ENCODE results near the gene REC8.

GRCh38 chr14:24165785-24166184 lies 6.1 kb upstream of the REC8 start:
- TF ChIP-seq, protein P1, sequence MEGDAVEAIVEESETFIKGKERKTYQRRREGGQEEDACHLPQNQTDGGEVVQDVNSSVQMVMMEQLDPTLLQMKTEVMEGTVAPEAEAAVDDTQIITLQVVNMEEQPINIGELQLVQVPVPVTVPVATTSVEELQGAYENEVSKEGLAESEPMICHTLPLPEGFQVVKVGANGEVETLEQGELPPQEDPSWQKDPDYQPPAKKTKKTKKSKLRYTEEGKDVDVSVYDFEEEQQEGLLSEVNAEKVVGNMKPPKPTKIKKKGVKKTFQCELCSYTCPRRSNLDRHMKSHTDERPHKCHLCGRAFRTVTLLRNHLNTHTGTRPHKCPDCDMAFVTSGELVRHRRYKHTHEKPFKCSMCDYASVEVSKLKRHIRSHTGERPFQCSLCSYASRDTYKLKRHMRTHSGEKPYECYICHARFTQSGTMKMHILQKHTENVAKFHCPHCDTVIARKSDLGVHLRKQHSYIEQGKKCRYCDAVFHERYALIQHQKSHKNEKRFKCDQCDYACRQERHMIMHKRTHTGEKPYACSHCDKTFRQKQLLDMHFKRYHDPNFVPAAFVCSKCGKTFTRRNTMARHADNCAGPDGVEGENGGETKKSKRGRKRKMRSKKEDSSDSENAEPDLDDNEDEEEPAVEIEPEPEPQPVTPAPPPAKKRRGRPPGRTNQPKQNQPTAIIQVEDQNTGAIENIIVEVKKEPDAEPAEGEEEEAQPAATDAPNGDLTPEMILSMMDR (IDR thresholded peaks at IDR 0.05), result no peak
- TF ChIP-seq POLR2A (IDR thresholded peaks at IDR 0.05), result no peak
